Adrenal gland (tissue), 5 donors: ENCODE measurements around the gene MAPK1IP1L.

Experiments
- POLR2A ChIP-seq, 2 donors: fragments of 450-650 bp; IDR thresholded peaks; one replicate each; pipeline ENCODE4 v1.6.1; 2017; ENCODE audit warnings: antibody characterized with exemption in 2 of 2, mild to moderate bottlenecking in 2 of 2, moderate library complexity in 1 of 2
- TF ChIP-seq, protein P1 (sequence below), 6 experiments: fragments of 450-650 bp in 4 of 6; fragments of 200-600 bp in 2 of 6; sonication (generic) in 1 of 6; IDR thresholded peaks; 1 replicate in 5 of 6; 2 replicates in 1 of 6; pipeline versions ENCODE4 v1.5.1 to v1.8.0; 2016 to 2021; ENCODE audit warnings: antibody characterized with exemption in 6 of 6, mild to moderate bottlenecking in 2 of 6, moderate library complexity in 1 of 6
- donor health status: DM: no; HTN: no; CAD: no.

DNA sequence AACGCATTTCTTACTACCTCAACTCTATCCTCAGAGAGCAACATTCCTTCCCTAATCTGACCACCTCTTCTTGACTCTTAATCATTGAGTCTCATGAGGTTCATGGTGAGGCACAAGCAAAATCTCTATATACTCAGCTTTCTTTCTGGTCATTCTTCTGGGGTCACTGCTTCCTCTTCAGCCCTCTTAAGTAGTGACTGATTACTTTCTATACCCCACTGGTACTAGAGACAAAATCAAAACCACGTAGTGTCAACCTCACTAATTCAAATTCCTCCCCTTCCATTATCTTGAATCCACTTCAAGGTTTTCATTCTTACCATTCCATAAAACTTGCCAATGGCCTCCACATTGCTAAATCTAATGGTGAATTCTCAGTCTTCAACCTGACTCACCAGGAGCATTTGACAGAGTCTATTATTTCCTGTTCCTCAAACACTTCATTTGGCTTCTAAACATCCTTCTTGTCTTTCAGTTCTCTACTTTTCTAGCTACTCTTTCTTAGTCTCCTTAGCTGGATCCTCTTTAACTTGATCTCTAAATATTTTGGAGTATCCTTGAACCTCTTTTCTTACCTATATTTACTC is 31.4 kb upstream of the MAPK1IP1L start:
- TF ChIP-seq, protein P1, sequence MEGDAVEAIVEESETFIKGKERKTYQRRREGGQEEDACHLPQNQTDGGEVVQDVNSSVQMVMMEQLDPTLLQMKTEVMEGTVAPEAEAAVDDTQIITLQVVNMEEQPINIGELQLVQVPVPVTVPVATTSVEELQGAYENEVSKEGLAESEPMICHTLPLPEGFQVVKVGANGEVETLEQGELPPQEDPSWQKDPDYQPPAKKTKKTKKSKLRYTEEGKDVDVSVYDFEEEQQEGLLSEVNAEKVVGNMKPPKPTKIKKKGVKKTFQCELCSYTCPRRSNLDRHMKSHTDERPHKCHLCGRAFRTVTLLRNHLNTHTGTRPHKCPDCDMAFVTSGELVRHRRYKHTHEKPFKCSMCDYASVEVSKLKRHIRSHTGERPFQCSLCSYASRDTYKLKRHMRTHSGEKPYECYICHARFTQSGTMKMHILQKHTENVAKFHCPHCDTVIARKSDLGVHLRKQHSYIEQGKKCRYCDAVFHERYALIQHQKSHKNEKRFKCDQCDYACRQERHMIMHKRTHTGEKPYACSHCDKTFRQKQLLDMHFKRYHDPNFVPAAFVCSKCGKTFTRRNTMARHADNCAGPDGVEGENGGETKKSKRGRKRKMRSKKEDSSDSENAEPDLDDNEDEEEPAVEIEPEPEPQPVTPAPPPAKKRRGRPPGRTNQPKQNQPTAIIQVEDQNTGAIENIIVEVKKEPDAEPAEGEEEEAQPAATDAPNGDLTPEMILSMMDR (IDR thresholded peaks at IDR 0.05) = no peak
- TF ChIP-seq POLR2A (IDR thresholded peaks at IDR 0.05) = no peak
